ENCODE measurements around the gene ITGBL1.

DNA sequence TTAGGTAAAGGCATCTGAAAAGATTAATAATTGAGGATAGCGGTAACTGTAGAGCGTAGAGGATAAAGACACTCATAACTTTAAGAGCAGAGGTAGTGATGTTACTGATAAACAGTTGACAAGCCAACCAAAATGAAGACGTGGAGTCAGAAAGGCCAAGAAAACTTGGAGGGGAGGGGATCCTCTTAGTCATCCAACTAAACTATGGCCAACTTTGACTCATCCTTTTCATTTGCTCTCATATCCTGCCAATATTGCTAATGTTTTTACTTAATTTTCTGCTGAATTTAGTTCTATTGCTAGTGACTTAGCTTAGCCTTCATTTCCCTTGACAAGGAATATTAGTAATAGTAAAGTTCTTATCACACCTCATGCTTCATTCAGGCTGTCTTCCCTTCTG lies 13.4 kb downstream of the ITGBL1 start:
- TF ChIP-seq, protein P1, sequence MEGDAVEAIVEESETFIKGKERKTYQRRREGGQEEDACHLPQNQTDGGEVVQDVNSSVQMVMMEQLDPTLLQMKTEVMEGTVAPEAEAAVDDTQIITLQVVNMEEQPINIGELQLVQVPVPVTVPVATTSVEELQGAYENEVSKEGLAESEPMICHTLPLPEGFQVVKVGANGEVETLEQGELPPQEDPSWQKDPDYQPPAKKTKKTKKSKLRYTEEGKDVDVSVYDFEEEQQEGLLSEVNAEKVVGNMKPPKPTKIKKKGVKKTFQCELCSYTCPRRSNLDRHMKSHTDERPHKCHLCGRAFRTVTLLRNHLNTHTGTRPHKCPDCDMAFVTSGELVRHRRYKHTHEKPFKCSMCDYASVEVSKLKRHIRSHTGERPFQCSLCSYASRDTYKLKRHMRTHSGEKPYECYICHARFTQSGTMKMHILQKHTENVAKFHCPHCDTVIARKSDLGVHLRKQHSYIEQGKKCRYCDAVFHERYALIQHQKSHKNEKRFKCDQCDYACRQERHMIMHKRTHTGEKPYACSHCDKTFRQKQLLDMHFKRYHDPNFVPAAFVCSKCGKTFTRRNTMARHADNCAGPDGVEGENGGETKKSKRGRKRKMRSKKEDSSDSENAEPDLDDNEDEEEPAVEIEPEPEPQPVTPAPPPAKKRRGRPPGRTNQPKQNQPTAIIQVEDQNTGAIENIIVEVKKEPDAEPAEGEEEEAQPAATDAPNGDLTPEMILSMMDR (IDR thresholded peaks at IDR 0.05), result no peak
- TF ChIP-seq POLR2A (IDR thresholded peaks at IDR 0.05), result no peak

Data from lower leg skin (tissue), 3 donors.